Measurements from ENCODE around the gene NBPF1.
"Not testable (repeated sequence)": the region's sequence is repeated elsewhere in the genome, so short reads cannot be mapped to it uniquely, and the experiment has no call there.

NBPF1 gene

GRCh38 chr1:16642025-16642966 lies 28.9 kb upstream of the NBPF1 start:
- Histone ChIP-seq H3K4me1 (peaks cover 11% of the 10 kb centered on the region), H3K79me2 (peaks cover 24% of the 10 kb centered on the region)
- not testable (repeated sequence) for H3K27ac ChIP-seq; H3K36me3 ChIP-seq (ENCODE audit: control insufficient read depth, insufficient read depth, low read length); H3K4me2 ChIP-seq (ENCODE audit: low read length); H2AFZ ChIP-seq; H3K27me3 ChIP-seq (ENCODE audit: control insufficient read depth, insufficient read depth, low read length); H3K9me3 ChIP-seq (ENCODE audit: control insufficient read depth, low read length); H3K9ac ChIP-seq; H3K4me3 ChIP-seq (ENCODE audit: low read depth, low read length)

GRCh38 chr1:16641159-16641975 lies 28.0 kb upstream of the NBPF1 start:
- H3K9me3 ChIP-seq (ENCODE audit: control insufficient read depth, low read length); H3K27ac ChIP-seq; H2AFZ ChIP-seq; H3K36me3 ChIP-seq (ENCODE audit: control insufficient read depth, insufficient read depth, low read length); H3K4me2 ChIP-seq (ENCODE audit: low read length); H3K4me3 ChIP-seq (ENCODE audit: low read depth, low read length); H3K9ac ChIP-seq; H3K27me3 ChIP-seq (ENCODE audit: control insufficient read depth, insufficient read depth, low read length): not testable (repeated sequence)
- peaks cover 24% of the 10 kb centered on the region for H3K79me2 ChIP-seq
- peaks cover 11% of the 10 kb centered on the region for H3K4me1 ChIP-seq

DNA sequence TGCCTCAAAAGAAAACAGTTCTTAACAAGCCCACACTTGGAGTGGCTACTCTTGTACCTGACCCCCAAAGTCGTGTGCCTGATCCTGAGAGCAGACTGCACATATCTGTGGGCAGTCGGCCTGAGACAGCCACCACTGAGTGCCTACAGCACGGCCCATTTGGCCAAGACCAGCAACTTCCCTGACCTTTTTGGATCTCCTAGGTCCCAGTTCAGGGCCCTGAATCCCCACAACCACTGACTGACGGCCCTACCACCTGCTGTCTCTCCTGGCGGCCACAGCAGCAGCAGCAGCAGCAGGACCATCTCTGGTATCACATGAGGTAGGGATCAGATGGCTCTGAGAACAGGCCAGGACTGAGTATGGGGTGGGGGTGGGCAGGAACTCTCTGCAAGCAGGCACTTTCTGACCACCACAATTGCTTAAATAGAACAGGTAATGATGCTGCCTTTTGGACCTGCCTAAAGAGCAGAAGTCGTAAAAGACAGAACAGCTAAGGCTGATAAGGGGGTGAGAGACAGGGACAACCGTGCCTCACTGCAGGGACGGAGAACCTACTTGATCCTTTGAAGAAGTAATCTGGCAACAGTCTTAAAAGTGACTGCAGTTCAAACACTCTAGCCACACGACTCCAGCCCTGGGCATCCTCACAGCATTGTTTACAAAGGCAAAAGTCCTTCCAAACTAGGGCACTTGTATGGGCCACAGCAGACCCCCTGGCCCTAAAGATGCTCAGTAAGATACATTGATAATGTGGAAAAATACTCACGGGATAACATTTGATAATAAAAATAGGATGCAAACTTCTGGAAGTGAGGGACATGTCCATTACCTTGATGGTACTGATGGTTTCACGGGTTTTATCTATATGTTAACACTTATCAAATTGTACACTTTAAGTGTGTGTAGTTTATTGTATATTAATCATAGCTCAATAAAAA lies 26.0 kb upstream of the NBPF1 start:
- H3K4me2 ChIP-seq (ENCODE audit: low read length); H3K36me3 ChIP-seq (ENCODE audit: control insufficient read depth, insufficient read depth, low read length); H3K9me3 ChIP-seq (ENCODE audit: control insufficient read depth, low read length); H3K9ac ChIP-seq; H2AFZ ChIP-seq; H3K27ac ChIP-seq; H3K27me3 ChIP-seq (ENCODE audit: control insufficient read depth, insufficient read depth, low read length); H3K4me3 ChIP-seq (ENCODE audit: low read depth, low read length); H3K4me1 ChIP-seq: not testable (repeated sequence)
- peaks cover 15% of the 10 kb centered on the region for H3K79me2 ChIP-seq

GRCh38 chr1:16637941-16638778 lies 24.8 kb upstream of the NBPF1 start:
- H3K4me3 ChIP-seq (ENCODE audit: low read depth, low read length); H3K27me3 ChIP-seq (ENCODE audit: control insufficient read depth, insufficient read depth, low read length); H3K79me2 ChIP-seq; H2AFZ ChIP-seq; H3K27ac ChIP-seq; H3K9ac ChIP-seq; H3K4me2 ChIP-seq (ENCODE audit: low read length); H3K4me1 ChIP-seq; H3K9me3 ChIP-seq (ENCODE audit: control insufficient read depth, low read length); H3K36me3 ChIP-seq (ENCODE audit: control insufficient read depth, insufficient read depth, low read length): not testable (repeated sequence)

GRCh38 chr1:16636551-16637195 lies 23.3 kb upstream of the NBPF1 start:
- H3K27me3 ChIP-seq (ENCODE audit: control insufficient read depth, insufficient read depth, low read length); H3K4me3 ChIP-seq (ENCODE audit: low read depth, low read length); H3K27ac ChIP-seq; H3K36me3 ChIP-seq (ENCODE audit: control insufficient read depth, insufficient read depth, low read length); H3K79me2 ChIP-seq; H3K4me1 ChIP-seq; H3K4me2 ChIP-seq (ENCODE audit: low read length); H3K9me3 ChIP-seq (ENCODE audit: control insufficient read depth, low read length); H3K9ac ChIP-seq; H2AFZ ChIP-seq: not testable (repeated sequence)

GRCh38 chr1:16635959-16636358 lies 22.6 kb upstream of the NBPF1 start:
- not testable (repeated sequence) for H3K27me3 ChIP-seq (ENCODE audit: control insufficient read depth, insufficient read depth, low read length); H3K4me3 ChIP-seq (ENCODE audit: low read depth, low read length); H3K4me2 ChIP-seq (ENCODE audit: low read length); H3K79me2 ChIP-seq; H3K36me3 ChIP-seq (ENCODE audit: control insufficient read depth, insufficient read depth, low read length); H3K9me3 ChIP-seq (ENCODE audit: control insufficient read depth, low read length); H3K4me1 ChIP-seq; H3K27ac ChIP-seq; H2AFZ ChIP-seq; H3K9ac ChIP-seq

GRCh38 chr1:16633540-16634282 lies 20.3 kb upstream of the NBPF1 start:
- not testable (repeated sequence) for H2AFZ ChIP-seq; H3K27ac ChIP-seq; H3K27me3 ChIP-seq (ENCODE audit: control insufficient read depth, insufficient read depth, low read length); H3K79me2 ChIP-seq; H3K4me1 ChIP-seq; H3K4me2 ChIP-seq (ENCODE audit: low read length); H3K9ac ChIP-seq; H3K9me3 ChIP-seq (ENCODE audit: control insufficient read depth, low read length); H3K36me3 ChIP-seq (ENCODE audit: control insufficient read depth, insufficient read depth, low read length); H3K4me3 ChIP-seq (ENCODE audit: low read depth, low read length)

GRCh38 chr1:16632044-16632850 lies 18.9 kb upstream of the NBPF1 start:
- H3K9ac ChIP-seq; H3K4me2 ChIP-seq (ENCODE audit: low read length); H3K4me1 ChIP-seq; H2AFZ ChIP-seq; H3K27me3 ChIP-seq (ENCODE audit: control insufficient read depth, insufficient read depth, low read length); H3K9me3 ChIP-seq (ENCODE audit: control insufficient read depth, low read length); H3K36me3 ChIP-seq (ENCODE audit: control insufficient read depth, insufficient read depth, low read length); H3K4me3 ChIP-seq (ENCODE audit: low read depth, low read length); H3K27ac ChIP-seq; H3K79me2 ChIP-seq: not testable (repeated sequence)

Measured in parathyroid adenoma (tissue), 2 donors.